Measurements from ENCODE around the gene EMX1.

EMX1 gene

GRCh38 chr2:72917138-72917876 is at the start of gene EMX1:
Gene EMX1, plus strand, starts transcription at chr2:72917519. Its CDS starts 334 bp downstream, at chr2:72917853.
- DNase-seq (ENCODE audit: low read depth in 2 of 2, low spot score in 1 of 2), result peak in 1 of 2 donors; percentile 11

GRCh38 chr2:72871060-72871459 is 46.3 kb upstream of the EMX1 start:
- no peak for DNase-seq (ENCODE audit: low read depth in 2 of 2, low spot score in 1 of 2)

GRCh38 chr2:72871880-72872279 is 45.4 kb upstream of the EMX1 start:
- DNase-seq (ENCODE audit: low read depth in 2 of 2, low spot score in 1 of 2), result no peak

GRCh38 chr2:72883356-72883962 is 33.9 kb upstream of the EMX1 start:
- DNase-seq (ENCODE audit: low read depth in 2 of 2, low spot score in 1 of 2), result no peak

- no peak for DNase-seq (ENCODE audit: low read depth in 2 of 2, low spot score in 1 of 2)
Observed at GRCh38 chr2:72886505-72887031, 30.8 kb upstream of the EMX1 start.

GRCh38 chr2:72887032-72887739 is 30.1 kb upstream of the EMX1 start, which contains the start of gene SPR:
Gene SPR, plus strand, starts transcription at chr2:72887408. Its CDS starts 25 bp downstream, at chr2:72887433.
- peak in 1 of 2 donors; percentile 10 for DNase-seq (ENCODE audit: low read depth in 2 of 2, low spot score in 1 of 2)

- DNase-seq (ENCODE audit: low read depth in 2 of 2, low spot score in 1 of 2), result peak in 1 of 2 donors; percentile 12
Observed at GRCh38 chr2:72887740-72888437, 29.4 kb upstream of the EMX1 start.

- DNase-seq (ENCODE audit: low read depth in 2 of 2, low spot score in 1 of 2), result no peak
Observed at GRCh38 chr2:72888438-72889202, 28.7 kb upstream of the EMX1 start.

GRCh38 chr2:72889991-72890390 is 27.3 kb upstream of the EMX1 start:
- DNase-seq (ENCODE audit: low read depth in 2 of 2, low spot score in 1 of 2), result no peak

GRCh38 chr2:72891091-72891818 is 26.1 kb upstream of the EMX1 start:
- DNase-seq (ENCODE audit: low read depth in 2 of 2, low spot score in 1 of 2), result no peak

- DNase-seq (ENCODE audit: low read depth in 2 of 2, low spot score in 1 of 2), result peak in 1 of 2 donors; percentile 16
Observed at GRCh38 chr2:72892506-72893173, 24.7 kb upstream of the EMX1 start.

- DNase-seq (ENCODE audit: low read depth in 2 of 2, low spot score in 1 of 2), result no peak
Observed at GRCh38 chr2:72893594-72894319, 23.6 kb upstream of the EMX1 start.

GRCh38 chr2:72894514-72894913 is 22.8 kb upstream of the EMX1 start:
- no peak for DNase-seq (ENCODE audit: low read depth in 2 of 2, low spot score in 1 of 2)

GRCh38 chr2:72895154-72895553 is 22.2 kb upstream of the EMX1 start:
- no peak for DNase-seq (ENCODE audit: low read depth in 2 of 2, low spot score in 1 of 2)

- DNase-seq (ENCODE audit: low read depth in 2 of 2, low spot score in 1 of 2), result no peak
Observed at GRCh38 chr2:72895759-72896281, 21.5 kb upstream of the EMX1 start.

- DNase-seq (ENCODE audit: low read depth in 2 of 2, low spot score in 1 of 2), result no peak
Observed at GRCh38 chr2:72896446-72896845, 20.9 kb upstream of the EMX1 start.

- no peak for DNase-seq (ENCODE audit: low read depth in 2 of 2, low spot score in 1 of 2)
Observed at GRCh38 chr2:72897785-72898584, 19.3 kb upstream of the EMX1 start.

GRCh38 chr2:72898585-72898906 is 18.8 kb upstream of the EMX1 start:
- DNase-seq (ENCODE audit: low read depth in 2 of 2, low spot score in 1 of 2), result no peak
